Astrocyte of the cerebellum (primary cell): ENCODE data around the gene TAF4.

Experiments
- DNase-seq: peaks from one replicate; pipeline ENCODE4 v3.0.0-alpha.2; 2011; ENCODE audit warnings: low read depth
- H3K4me3 ChIP-seq: 2 replicates; pipeline ENCODE4 v1.5.1; 2011; ENCODE audit warnings: mild to moderate bottlenecking, low read depth, low read length, moderate library complexity
- in situ Hi-C: cut with HindIII; loops from 2 replicates; pipeline ENCODE4 v1.10.0; 2017; ENCODE audit warnings: low sequenced_read_pairs
- TF ChIP-seq, protein P1 (sequence below): IDR thresholded peaks from 2 replicates; pipeline ENCODE4 v1.5.1; 2012; ENCODE audit warnings: low read length, low read depth, moderate library complexity, mild to moderate bottlenecking; ENCODE audit errors: missing control alignments

TAF4 gene

DNA sequence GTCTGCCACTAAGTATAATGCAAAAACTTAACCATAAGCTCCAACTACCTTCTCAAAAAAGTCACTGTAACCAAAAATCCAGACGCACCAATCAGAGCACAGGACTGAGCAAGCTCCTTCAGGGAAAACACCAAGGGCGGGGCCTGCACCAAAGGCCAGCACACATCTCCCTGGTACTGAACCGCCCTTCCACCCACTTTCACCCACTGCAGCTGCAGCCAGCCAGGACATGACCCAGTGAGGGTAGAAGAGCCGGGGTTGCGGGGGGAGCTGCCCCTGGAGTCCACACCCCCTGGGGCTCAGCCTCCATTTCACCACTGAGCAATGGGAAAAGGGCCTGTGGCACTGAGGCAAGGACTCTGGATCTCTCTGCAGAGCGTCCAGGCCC lies 54.3 kb downstream of the TAF4 start:
- TF ChIP-seq, protein P1, sequence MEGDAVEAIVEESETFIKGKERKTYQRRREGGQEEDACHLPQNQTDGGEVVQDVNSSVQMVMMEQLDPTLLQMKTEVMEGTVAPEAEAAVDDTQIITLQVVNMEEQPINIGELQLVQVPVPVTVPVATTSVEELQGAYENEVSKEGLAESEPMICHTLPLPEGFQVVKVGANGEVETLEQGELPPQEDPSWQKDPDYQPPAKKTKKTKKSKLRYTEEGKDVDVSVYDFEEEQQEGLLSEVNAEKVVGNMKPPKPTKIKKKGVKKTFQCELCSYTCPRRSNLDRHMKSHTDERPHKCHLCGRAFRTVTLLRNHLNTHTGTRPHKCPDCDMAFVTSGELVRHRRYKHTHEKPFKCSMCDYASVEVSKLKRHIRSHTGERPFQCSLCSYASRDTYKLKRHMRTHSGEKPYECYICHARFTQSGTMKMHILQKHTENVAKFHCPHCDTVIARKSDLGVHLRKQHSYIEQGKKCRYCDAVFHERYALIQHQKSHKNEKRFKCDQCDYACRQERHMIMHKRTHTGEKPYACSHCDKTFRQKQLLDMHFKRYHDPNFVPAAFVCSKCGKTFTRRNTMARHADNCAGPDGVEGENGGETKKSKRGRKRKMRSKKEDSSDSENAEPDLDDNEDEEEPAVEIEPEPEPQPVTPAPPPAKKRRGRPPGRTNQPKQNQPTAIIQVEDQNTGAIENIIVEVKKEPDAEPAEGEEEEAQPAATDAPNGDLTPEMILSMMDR = no peak
- no peak overlapping the region for H3K4me3 ChIP-seq
- in situ Hi-C loops = no loop called here

DNA sequence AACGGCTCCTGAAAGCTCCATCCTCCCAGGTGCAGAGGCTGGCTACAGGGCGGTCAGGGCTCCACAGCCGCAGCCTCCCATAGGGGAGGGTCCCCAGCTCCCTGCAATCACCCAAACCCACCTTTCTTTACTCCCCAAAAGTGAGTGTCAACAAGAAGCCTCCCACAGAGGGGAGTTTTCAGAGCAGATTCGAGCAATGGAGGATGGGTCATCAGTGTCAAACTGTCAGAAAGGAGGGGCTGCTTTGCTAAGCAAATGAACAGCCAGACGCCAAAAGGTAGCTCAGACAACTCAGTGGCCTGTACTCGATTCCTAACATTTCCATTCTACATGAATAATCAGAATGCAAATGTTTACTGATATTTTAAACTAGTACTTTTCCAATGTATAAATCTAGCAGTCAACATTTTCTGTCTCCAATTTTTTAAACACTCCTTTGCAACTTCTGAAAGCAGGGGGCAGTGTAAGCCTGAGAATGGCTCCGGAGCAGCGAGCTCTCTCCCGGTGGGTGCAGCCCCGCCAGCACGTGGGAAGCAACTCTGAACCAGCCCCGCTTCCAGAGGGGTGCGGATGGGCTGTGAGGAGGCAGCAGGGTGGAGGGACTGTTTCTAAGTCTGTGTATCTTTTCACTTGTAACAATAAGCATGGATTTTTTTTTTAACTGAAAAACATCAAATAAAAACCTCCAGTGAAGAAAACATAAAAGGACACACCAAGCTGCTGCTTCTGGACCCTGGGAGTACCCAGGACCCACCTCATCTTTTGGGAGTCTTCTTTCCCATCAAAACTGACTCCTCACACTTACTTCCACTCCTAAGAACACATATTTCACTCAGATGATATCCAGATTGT lies 54.9 kb downstream of the TAF4 start:
- H3K4me3 ChIP-seq = no peak overlapping the region
- in situ Hi-C loops = no loop called here
- DNase-seq = peak; percentile 18
- TF ChIP-seq, protein P1 = peak; percentile 64

More for the DNA sequence above, 54.3 kb downstream of the TAF4 start:
- no peak for DNase-seq

DNA sequence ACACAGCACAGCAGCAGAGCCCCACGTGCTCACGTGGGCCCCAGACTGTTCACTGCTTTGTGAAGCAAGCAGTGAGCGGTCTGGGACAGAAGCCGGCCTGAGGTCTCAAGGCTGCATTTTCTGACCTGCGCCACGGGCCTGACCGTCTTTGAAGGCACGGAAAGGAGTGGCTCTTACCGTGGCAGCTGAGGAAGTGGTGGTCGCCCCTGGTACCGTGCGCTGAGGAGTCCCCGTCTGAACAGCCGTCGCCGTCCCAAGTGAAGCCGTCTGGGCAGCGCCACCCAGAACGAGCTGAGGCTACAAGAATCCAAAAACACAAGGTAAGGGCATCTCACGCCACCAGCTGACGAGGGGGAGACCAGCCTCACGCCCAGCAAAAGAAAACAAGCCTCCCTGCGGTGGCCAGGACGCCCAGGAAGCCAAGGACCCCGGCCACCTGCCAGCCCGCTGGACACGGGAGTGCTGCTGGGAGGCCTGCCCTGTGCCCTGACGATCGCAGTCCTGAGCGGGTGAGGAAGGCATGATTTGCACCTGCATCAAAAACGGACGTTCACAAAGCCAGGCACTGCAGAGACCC lies 55.7 kb downstream of the TAF4 start:
- DNase-seq = no peak
- TF ChIP-seq, protein P1 = no peak
- in situ Hi-C loops = no loop called here
- H3K4me3 ChIP-seq = no peak overlapping the region

DNA sequence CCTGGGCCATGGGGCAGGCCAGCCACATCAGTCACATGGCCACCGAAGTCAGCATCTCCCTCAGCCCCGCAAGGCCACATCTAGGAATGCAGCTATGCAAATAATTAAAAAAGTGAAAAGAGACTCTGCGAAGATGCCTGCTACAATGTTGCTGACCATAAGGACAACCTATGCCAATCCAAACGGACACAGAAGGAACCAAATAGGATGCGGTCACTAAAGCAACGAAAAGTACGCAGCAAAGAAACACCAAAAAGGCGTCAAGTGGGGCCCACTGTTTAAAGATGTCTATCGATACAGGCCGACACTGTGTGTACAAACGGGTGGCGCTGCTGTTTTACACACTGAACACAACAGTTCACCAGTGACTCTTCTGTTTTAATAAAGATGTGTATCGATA lies 56.4 kb downstream of the TAF4 start:
- in situ Hi-C loops = no loop called here
- H3K4me3 ChIP-seq = no peak overlapping the region
- DNase-seq = no peak
- TF ChIP-seq, protein P1 = no peak

DNA sequence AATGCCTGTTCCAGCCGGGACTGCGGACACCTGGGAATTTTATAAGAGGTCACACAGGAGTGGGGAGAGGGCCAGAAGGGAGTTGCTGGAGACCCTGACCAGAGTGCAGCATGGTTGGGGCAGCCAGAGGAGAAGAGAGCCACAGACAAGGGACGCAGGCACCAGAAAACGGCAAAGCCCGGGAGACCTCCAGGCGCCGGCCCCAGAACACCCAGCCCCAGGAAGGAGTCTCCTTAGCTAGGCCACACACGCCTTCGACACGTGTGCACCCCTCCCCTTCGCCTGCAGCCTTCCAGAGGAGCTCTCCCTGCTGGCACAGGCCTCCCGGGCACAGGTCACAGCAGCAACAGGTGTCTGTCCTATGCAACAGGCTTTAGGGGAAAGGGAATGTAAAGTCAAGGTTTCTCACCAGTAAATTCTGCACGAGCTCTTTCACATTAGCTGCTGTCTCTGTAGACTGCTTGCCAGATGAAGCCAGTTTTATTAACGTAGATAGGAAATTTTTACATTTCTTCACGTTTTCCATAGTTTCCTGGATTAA lies 57.0 kb downstream of the TAF4 start:
- TF ChIP-seq, protein P1 = no peak
- no peak overlapping the region for H3K4me3 ChIP-seq
- no peak for DNase-seq
- in situ Hi-C loops = no loop called here

DNA sequence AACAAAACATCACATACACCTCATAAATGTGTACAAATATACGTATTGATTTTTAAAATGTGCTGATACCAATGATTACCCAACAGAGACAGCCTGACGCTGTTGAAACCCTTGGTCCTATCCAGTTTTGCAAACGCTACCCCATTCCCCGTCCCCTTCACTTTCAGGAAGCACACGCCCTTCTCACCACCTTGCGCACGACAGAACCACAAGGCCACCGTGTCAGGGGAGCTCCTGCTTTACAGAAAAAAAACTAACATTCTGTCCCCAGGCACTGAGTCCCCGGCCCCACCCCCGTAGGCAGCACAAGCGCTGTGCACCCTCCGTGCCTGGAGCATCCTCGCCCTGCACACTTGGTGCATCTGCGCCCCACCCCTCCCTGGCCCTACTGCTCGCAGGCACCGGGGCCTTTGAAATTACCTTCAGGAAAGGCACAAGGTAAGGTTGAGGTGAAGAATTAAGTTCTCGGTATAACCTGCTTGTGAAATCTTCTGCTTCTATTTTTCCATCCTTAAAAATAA lies 58.5 kb downstream of the TAF4 start:
- DNase-seq = no peak
- no peak overlapping the region for H3K4me3 ChIP-seq
- in situ Hi-C loops = no loop called here
- TF ChIP-seq, protein P1 = no peak
